Gastrocnemius medialis (tissue), 4 donors: ENCODE measurements around the gene TRIM41. TPM values are rescaled to one million over a fixed set of nuclear protein-coding genes. Genes with fewer than 3 reads are reported as not detected.
"Not testable (repeated sequence)": the region's sequence is repeated elsewhere in the genome, so short reads cannot be mapped to it uniquely, and the experiment has no call there.

Experiments used
- ATAC-seq, 2 donors: fragments of 150-250 bp; one replicate each; pipeline ENCODE4 v1.9.1; 2016
- DNase-seq, 2 donors: peaks; one replicate each; pipeline ENCODE4 v3.0.0-alpha.2; 2019
- H3K27ac ChIP-seq, 4 donors: fragments of 200-600 bp; sonication (generic); 1 replicate in 1 of 4; 2 replicates in 3 of 4; pipeline ENCODE4 v1.5.1; 2016 to 2018; ENCODE audit warnings: mild to moderate bottlenecking in 2 of 4, moderate library complexity in 1 of 4
- H3K27me3 ChIP-seq, 3 donors: fragments of 200-600 bp; sonication (generic) in 2 of 3; 1 replicate in 1 of 3; 2 replicates in 2 of 3; pipeline versions ENCODE4 v1.5.1 to v1.6.0; 2016 to 2019; ENCODE audit warnings: mild to moderate bottlenecking in 1 of 3, moderate library complexity in 1 of 3
- H3K36me3 ChIP-seq, 2 donors: fragments of 200-600 bp; sonication (generic) in 1 of 2; one replicate each; pipeline ENCODE4 v1.5.1; 2017 to 2018
- H3K4me1 ChIP-seq, 2 donors: fragments of 200-600 bp; sonication (generic) in 1 of 2; one replicate each; pipeline ENCODE4 v1.5.1; 2016 to 2017; ENCODE audit warnings: mild to moderate bottlenecking in 2 of 2
- H3K4me3 ChIP-seq, 4 donors: fragments of 200-600 bp; sonication (generic) in 3 of 4; 1 replicate in 1 of 4; 2 replicates in 3 of 4; pipeline ENCODE4 v1.5.1; 2016 to 2019; ENCODE audit warnings: mild to moderate bottlenecking in 2 of 4
- H3K9me3 ChIP-seq, 3 donors: fragments of 200-600 bp; sonication (generic) in 2 of 3; 1 replicate in 1 of 3; 2 replicates in 2 of 3; pipeline ENCODE4 v1.5.1; 2016 to 2019
- CTCF ChIP-seq, 5 experiments: fragments of 450-650 bp in 3 of 5; fragments of 200-600 bp in 2 of 5; sonication (generic) in 2 of 5; IDR thresholded peaks in 4 of 5; conservative IDR thresholded peaks in 1 of 5; 1 replicate in 4 of 5; 2 replicates in 1 of 5; pipeline ENCODE4 v1.5.1; 2016 to 2019; ENCODE audit warnings: antibody characterized with exemption in 5 of 5, mild to moderate bottlenecking in 3 of 5, moderate library complexity in 3 of 5
- POLR2A ChIP-seq, 2 donors: fragments of 450-650 bp; IDR thresholded peaks; one replicate each; pipeline ENCODE4 v1.6.1; 2017; ENCODE audit warnings: antibody characterized with exemption in 2 of 2, mild to moderate bottlenecking in 2 of 2, moderate library complexity in 2 of 2
- in situ Hi-C, 4 donors: fragments of 200-750 bp; cut with MboI; loops; one replicate each; pipeline versions ENCODE4 v1.15.0 to v1.8.0; 2017; ENCODE audit warnings: low sequenced_read_pairs in 4 of 4
- intact Hi-C: fragments of 100-400 bp; cut with DNase I; formaldehyde crosslinking; loops from one replicate; pipeline ENCODE4 v1.15.1; 2023; ENCODE audit warnings: low total_unique reads
- total RNA-seq, 4 donors: library from RNA; depleted of rRNA; stranded (reverse); fragments of >200 nt; gene quantifications; one replicate each; pipeline versions ENCODE4 v1.1.0 to v1.2.3, GENCODE V29; 2016

Gene TRIM41
- total RNA-seq, 4 donors from 2014 or later = 15.6 to 23.5 (median 21.6) TPM

- intact Hi-C loops = no loop called here
- in situ Hi-C loops = no loop called here
- DNase-seq (peak in 1 of 2 donors; percentile 52), ATAC-seq (peak; percentile 20 to 57)
- Histone ChIP-seq H3K9me3 (no peaks in the 10 kb centered on the region), H3K36me3 (no peaks in the 10 kb centered on the region), H3K4me1 (peaks cover 29 to 30% of the 10 kb centered on the region in 2 donors), H3K4me3 (no peak overlapping the region), H3K27me3 (no peaks in the 10 kb centered on the region), H3K27ac (peak overlapping the region; percentile 78 to 89 (median 82))
- TF ChIP-seq CTCF (IDR thresholded peaks at IDR 0.05 in 4 of 5, conservative IDR thresholded peaks at IDR 0.05 in 1 of 5) = no peak
- no peak for TF ChIP-seq POLR2A (IDR thresholded peaks at IDR 0.05)
Measured at GRCh38 chr5:181212080-181212479, 11.0 kb upstream of the TRIM41 start.

- Histone ChIP-seq H3K27me3 (no peaks in the 10 kb centered on the region), H3K36me3 (no peaks in the 10 kb centered on the region), H3K27ac (peak overlapping the region; percentile 78 to 89 (median 82)), H3K9me3 (no peaks in the 10 kb centered on the region), H3K4me1 (peaks cover 29 to 32% of the 10 kb centered on the region in 2 donors), H3K4me3 (no peak overlapping the region)
- intact Hi-C loops (no loop called here), in situ Hi-C loops (no loop called here)
- ATAC-seq = peak; percentile 53 to 67
- TF ChIP-seq POLR2A (IDR thresholded peaks at IDR 0.05) (no peak), CTCF (IDR thresholded peaks at IDR 0.05 in 4 of 5, conservative IDR thresholded peaks at IDR 0.05 in 1 of 5) (no peak)
- DNase-seq = peak in 1 of 2 donors; percentile 60
Measured at GRCh38 chr5:181212934-181213333, 10.1 kb upstream of the TRIM41 start.

GRCh38 chr5:181214249-181214648, 8.8 kb upstream of the TRIM41 start:
- H3K27me3 ChIP-seq, intact Hi-C loops, ATAC-seq, H3K36me3 ChIP-seq, DNase-seq, in situ Hi-C loops, H3K9me3 ChIP-seq, H3K4me3 ChIP-seq: not testable (repeated sequence)
- H3K4me1 ChIP-seq = peaks cover 33 to 34% of the 10 kb centered on the region in 2 donors
- H3K27ac ChIP-seq = peak overlapping the region; percentile 78 to 89 (median 82)

- Histone ChIP-seq H3K36me3 (no peaks in the 10 kb centered on the region), H3K27me3 (no peaks in the 10 kb centered on the region), H3K4me1 (peaks cover 32 to 33% of the 10 kb centered on the region in 2 donors), H3K4me3 (peak overlapping the region; percentile 54 to 60 (median 58)), H3K27ac (peak overlapping the region; percentile 65 to 79 (median 76)), H3K9me3 (no peaks in the 10 kb centered on the region)
- no peak for ATAC-seq
- intact Hi-C loops (no loop called here), in situ Hi-C loops (no loop called here)
- no peak for TF ChIP-seq CTCF (IDR thresholded peaks at IDR 0.05 in 4 of 5, conservative IDR thresholded peaks at IDR 0.05 in 1 of 5)
- no peak for TF ChIP-seq POLR2A (IDR thresholded peaks at IDR 0.05)
- no peak for DNase-seq
Measured at GRCh38 chr5:181215997-181216989, 6.8 kb upstream of the TRIM41 start.

GRCh38 chr5:181217111-181217802, 5.8 kb upstream of the TRIM41 start:
- no peaks in the 10 kb centered on the region for H3K9me3 ChIP-seq
- peak in 1 of 2 donors; percentile 18 for ATAC-seq
- H3K36me3 ChIP-seq = no peaks in the 10 kb centered on the region
- peak overlapping the region; percentile 65 to 79 (median 76) for H3K27ac ChIP-seq
- peak in 1 of 2 donors; percentile 48 for DNase-seq
- in situ Hi-C loops = no loop called here
- peak overlapping the region; percentile 54 to 60 (median 58) for H3K4me3 ChIP-seq
- no peaks in the 10 kb centered on the region for H3K27me3 ChIP-seq
- no peak for TF ChIP-seq POLR2A (IDR thresholded peaks at IDR 0.05)
- no peak for TF ChIP-seq CTCF (IDR thresholded peaks at IDR 0.05 in 4 of 5, conservative IDR thresholded peaks at IDR 0.05 in 1 of 5)
- H3K4me1 ChIP-seq = peaks cover 22 to 28% of the 10 kb centered on the region in 2 donors
- intact Hi-C loops = loop anchor here (1.0 kb wide), 1 partner anchor 11 kb away; no protein-coding TSS in a partner anchor
